DMS53 (cell line): ENCODE data around the gene SERPINB11.
A peak's percentile ranks its signal among the peaks of the same experiment; 100 is the strongest.
"Not testable (repeated sequence)": the region's sequence is repeated elsewhere in the genome, so short reads cannot be mapped to it uniquely, and the experiment has no call there.

Experiments
- DNase-seq: peaks from one replicate; lab custom pipeline; 2025; lab: John Stamatoyannopoulos, UW

SERPINB11 gene

GRCh38 chr18:63725682-63726480 is 23.1 kb downstream of the SERPINB11 start:
- DNase-seq, result no peak

GRCh38 chr18:63730773-63731172 is 28.0 kb downstream of the SERPINB11 start:
- peak; percentile 15 for DNase-seq

- DNase-seq, result no peak
Observed at GRCh38 chr18:63731215-63731614, 28.5 kb downstream of the SERPINB11 start.

GRCh38 chr18:63736876-63737275 is 34.1 kb downstream of the SERPINB11 start:
- DNase-seq, result peak; percentile 59

- DNase-seq, result peak; percentile 63
Observed at GRCh38 chr18:63741769-63742168, 39.0 kb downstream of the SERPINB11 start.

GRCh38 chr18:63747006-63747405 is 44.2 kb downstream of the SERPINB11 start:
- DNase-seq, result no peak

- DNase-seq, result no peak
Observed at GRCh38 chr18:63749489-63749888, 46.7 kb downstream of the SERPINB11 start.

- no peak for DNase-seq
Observed at GRCh38 chr18:63752636-63753035, 49.9 kb downstream of the SERPINB11 start.

GRCh38 chr18:63753676-63754075 is 50.9 kb downstream of the SERPINB11 start:
- DNase-seq, result no peak

- DNase-seq, result no peak
Observed at GRCh38 chr18:63757541-63757940, 54.8 kb downstream of the SERPINB11 start.

- peak; percentile 60 for DNase-seq
Observed at GRCh38 chr18:63758615-63759240, 56.0 kb downstream of the SERPINB11 start.

- not testable (repeated sequence) for DNase-seq
Observed at GRCh38 chr18:63759786-63760185, 57.0 kb downstream of the SERPINB11 start.

GRCh38 chr18:63762518-63762917 is 59.8 kb downstream of the SERPINB11 start:
- no peak for DNase-seq

GRCh38 chr18:63763831-63764600 is 61.3 kb downstream of the SERPINB11 start:
- no peak for DNase-seq

GRCh38 chr18:63765837-63766236 is 63.1 kb downstream of the SERPINB11 start:
- no peak for DNase-seq
